SIG-M5 treated with dmso at 0.1 percent for 504 hours (cell line): ENCODE results near the gene ATXN2L.
"Not testable (repeated sequence)": the region's sequence is repeated elsewhere in the genome, so short reads cannot be mapped to it uniquely, and the experiment has no call there.

Experiments used
- DNase-seq: peaks from one replicate; lab custom pipeline; 2025; ENCODE audit not compliant: unreplicated experiment; lab: John Stamatoyannopoulos, UW

The ATXN2L gene

GRCh38 chr16:28866454-28866804 is 43.6 kb downstream of the ATXN2L start:
- DNase-seq, result no peak

- no peak for DNase-seq
These were observed 44.4 kb downstream of the ATXN2L start for GRCh38 chr16:28867241-28867640.

- DNase-seq, result not testable (repeated sequence)
These were observed 44.8 kb downstream of the ATXN2L start for GRCh38 chr16:28867646-28868045.

- no peak for DNase-seq
These were observed 46.4 kb downstream of the ATXN2L start for GRCh38 chr16:28869201-28869600.

GRCh38 chr16:28872952-28873351 is 50.2 kb downstream of the ATXN2L start:
- DNase-seq, result no peak

GRCh38 chr16:28873543-28874201 is 50.9 kb downstream of the ATXN2L start:
- DNase-seq, result peak; percentile 14

- no peak for DNase-seq
These were observed 51.6 kb downstream of the ATXN2L start for GRCh38 chr16:28874406-28874805.

GRCh38 chr16:28875134-28876018 is 52.6 kb downstream of the ATXN2L start:
- no peak for DNase-seq

GRCh38 chr16:28876019-28876659 is 53.3 kb downstream of the ATXN2L start:
- DNase-seq, result no peak

- no peak for DNase-seq
These were observed 54.3 kb downstream of the ATXN2L start for GRCh38 chr16:28876973-28877654.

GRCh38 chr16:28877655-28878000 is 54.8 kb downstream of the ATXN2L start:
- no peak for DNase-seq

GRCh38 chr16:28878083-28878926 is 55.5 kb downstream of the ATXN2L start, which contains the start of gene ATP2A1:
TSS of gene ATP2A1 (plus strand) at chr16:28878488. CDS start at chr16:28878672, 184 bp downstream.
- DNase-seq, result no peak

- DNase-seq, result no peak
These were observed 56.6 kb downstream of the ATXN2L start for GRCh38 chr16:28879261-28879840.

- DNase-seq, result peak; percentile 78
These were observed 57.2 kb downstream of the ATXN2L start for GRCh38 chr16:28879841-28880588.

GRCh38 chr16:28880589-28880915 is 57.8 kb downstream of the ATXN2L start:
- DNase-seq, result no peak

GRCh38 chr16:28880955-28881354 is 58.2 kb downstream of the ATXN2L start:
- no peak for DNase-seq

- not testable (repeated sequence) for DNase-seq
These were observed 58.8 kb downstream of the ATXN2L start for GRCh38 chr16:28881565-28881964.

- DNase-seq, result no peak
These were observed 59.9 kb downstream of the ATXN2L start for GRCh38 chr16:28882551-28883160.
